ENCODE data around the gene DSN1.

Gene DSN1

GRCh38 chr20:36773107-36773596 lies 411 bp downstream of the DSN1 start:
- TF ChIP-seq USF1 (IDR thresholded peaks at IDR 0.05) (no peak), NFIC (IDR thresholded peaks at IDR 0.05) (no peak), RAD21 (IDR thresholded peaks at IDR 0.05; ENCODE audit: low read depth) (no peak), EGR1 (IDR thresholded peaks at IDR 0.05) (no peak), TEAD4 (IDR thresholded peaks at IDR 0.05) (no peak), TAF1 (IDR thresholded peaks at IDR 0.05; ENCODE audit: low read depth) (no peak), CEBPB (IDR thresholded peaks at IDR 0.05) (no peak), TCF12 (IDR thresholded peaks at IDR 0.05; ENCODE audit: low read depth) (no peak), YY1 (IDR thresholded peaks at IDR 0.05; ENCODE audit: low read depth) (no peak), MAX (IDR thresholded peaks at IDR 0.05) (no peak)

- TF ChIP-seq ZBTB7A (IDR thresholded peaks at IDR 0.05; ENCODE audit: low read depth) (no peak), EGR1 (IDR thresholded peaks at IDR 0.05) (no peak), EP300 (IDR thresholded peaks at IDR 0.05; ENCODE audit: borderline replicate concordance) (no peak), FOXM1 (IDR thresholded peaks at IDR 0.05; ENCODE audit: borderline replicate concordance, low read depth) (no peak), TCF12 (IDR thresholded peaks at IDR 0.05; ENCODE audit: low read depth) (no peak), NFIC (IDR thresholded peaks at IDR 0.05) (no peak), USF1 (IDR thresholded peaks at IDR 0.05) (no peak), TAF1 (IDR thresholded peaks at IDR 0.05; ENCODE audit: low read depth) (no peak), TEAD4 (IDR thresholded peaks at IDR 0.05) (no peak), CEBPB (IDR thresholded peaks at IDR 0.05) (no peak), MAX (IDR thresholded peaks at IDR 0.05) (no peak), REST (IDR thresholded peaks at IDR 0.05; ENCODE audit: low read depth) (no peak), RAD21 (IDR thresholded peaks at IDR 0.05; ENCODE audit: low read depth) (no peak), CREB1 (IDR thresholded peaks at IDR 0.05; ENCODE audit: low read depth) (no peak), YY1 (IDR thresholded peaks at IDR 0.05; ENCODE audit: low read depth) (no peak)
Observed at GRCh38 chr20:36770680-36771079, 2.9 kb downstream of the DSN1 start.

GRCh38 chr20:36768768-36769430 lies 4.7 kb downstream of the DSN1 start:
- no peak for TF ChIP-seq CEBPB (IDR thresholded peaks at IDR 0.05)
- no peak for TF ChIP-seq CREB1 (IDR thresholded peaks at IDR 0.05; ENCODE audit: low read depth)
- no peak for TF ChIP-seq YY1 (IDR thresholded peaks at IDR 0.05; ENCODE audit: low read depth)
- no peak for TF ChIP-seq TCF12 (IDR thresholded peaks at IDR 0.05; ENCODE audit: low read depth)
- TF ChIP-seq REST (IDR thresholded peaks at IDR 0.05; ENCODE audit: low read depth): no peak
- no peak for TF ChIP-seq NFIC (IDR thresholded peaks at IDR 0.05)
- TF ChIP-seq TEAD4 (IDR thresholded peaks at IDR 0.05): no peak
- TF ChIP-seq EP300 (IDR thresholded peaks at IDR 0.05; ENCODE audit: borderline replicate concordance): no peak
- TF ChIP-seq EGR1 (IDR thresholded peaks at IDR 0.05): no peak
- TF ChIP-seq MAX (IDR thresholded peaks at IDR 0.05): no peak

- no peak for TF ChIP-seq CEBPB (IDR thresholded peaks at IDR 0.05)
- TF ChIP-seq EGR1 (IDR thresholded peaks at IDR 0.05): no peak
- TF ChIP-seq NFIC (IDR thresholded peaks at IDR 0.05): no peak
- no peak for TF ChIP-seq ZBTB7A (IDR thresholded peaks at IDR 0.05; ENCODE audit: low read depth)
- no peak for TF ChIP-seq YY1 (IDR thresholded peaks at IDR 0.05; ENCODE audit: low read depth)
Observed at GRCh38 chr20:36761125-36761524, 12.4 kb downstream of the DSN1 start.

GRCh38 chr20:36760647-36761046 lies 12.9 kb downstream of the DSN1 start:
- TF ChIP-seq ZBTB7A (IDR thresholded peaks at IDR 0.05; ENCODE audit: low read depth) (no peak), CEBPB (IDR thresholded peaks at IDR 0.05) (no peak), RAD21 (IDR thresholded peaks at IDR 0.05; ENCODE audit: low read depth) (no peak), EP300 (IDR thresholded peaks at IDR 0.05; ENCODE audit: borderline replicate concordance) (no peak), YY1 (IDR thresholded peaks at IDR 0.05; ENCODE audit: low read depth) (no peak), CREB1 (IDR thresholded peaks at IDR 0.05; ENCODE audit: low read depth) (no peak)

GRCh38 chr20:36758276-36758675 lies 15.3 kb downstream of the DSN1 start:
- no peak for TF ChIP-seq CREB1 (IDR thresholded peaks at IDR 0.05; ENCODE audit: low read depth)
- no peak for TF ChIP-seq NFIC (IDR thresholded peaks at IDR 0.05)
- TF ChIP-seq ZBTB7A (IDR thresholded peaks at IDR 0.05; ENCODE audit: low read depth): no peak
- TF ChIP-seq CEBPB (IDR thresholded peaks at IDR 0.05): no peak
- TF ChIP-seq TEAD4 (IDR thresholded peaks at IDR 0.05): no peak
- no peak for TF ChIP-seq RAD21 (IDR thresholded peaks at IDR 0.05; ENCODE audit: low read depth)
- no peak for TF ChIP-seq MAX (IDR thresholded peaks at IDR 0.05)
- no peak for TF ChIP-seq REST (IDR thresholded peaks at IDR 0.05; ENCODE audit: low read depth)
- TF ChIP-seq FOXM1 (IDR thresholded peaks at IDR 0.05; ENCODE audit: borderline replicate concordance, low read depth): no peak
- TF ChIP-seq USF1 (IDR thresholded peaks at IDR 0.05): no peak
- TF ChIP-seq TCF12 (IDR thresholded peaks at IDR 0.05; ENCODE audit: low read depth): no peak
- TF ChIP-seq TAF1 (IDR thresholded peaks at IDR 0.05; ENCODE audit: low read depth): no peak
- no peak for TF ChIP-seq YY1 (IDR thresholded peaks at IDR 0.05; ENCODE audit: low read depth)
- no peak for TF ChIP-seq EP300 (IDR thresholded peaks at IDR 0.05; ENCODE audit: borderline replicate concordance)
- no peak for TF ChIP-seq EGR1 (IDR thresholded peaks at IDR 0.05)
